K562 (cell line): Measurements from ENCODE around the gene USP19. TPM values are rescaled to one million over a fixed set of nuclear protein-coding genes. Genes with fewer than 3 reads are reported as not detected.

ENCODE experiments used
- ARID4B ChIP-seq: sonication (generic); formaldehyde crosslinking; IDR thresholded peaks from 2 replicates; pipeline ENCODE4 v1.8.0; 2022; ENCODE audit warnings: mild to moderate bottlenecking, missing genetic modification reagents
- CHD2 ChIP-seq: IDR thresholded peaks from 2 replicates; pipeline ENCODE4 v1.6.1; 2011; ENCODE audit warnings: low read depth, low read length
- CREB3L1 ChIP-seq: fragments of 450-650 bp; IDR thresholded peaks from 2 replicates; pipeline ENCODE4 v1.6.1; 2014; ENCODE audit warnings: low read depth, mild to moderate bottlenecking, moderate library complexity, borderline replicate concordance
- ESRRA ChIP-seq: fragments of 450-650 bp; IDR thresholded peaks from 2 replicates; pipeline ENCODE4 v1.6.1; 2014; ENCODE audit warnings: low read depth, mild to moderate bottlenecking, moderate library complexity, borderline replicate concordance
- ESRRB ChIP-seq: fragments of 250-450 bp; sonication (Bioruptor Pico); IDR thresholded peaks from 2 replicates; pipeline ENCODE4 v1.5.0; 2020; ENCODE audit warnings: mild to moderate bottlenecking, moderate library complexity, borderline replicate concordance
- HCFC1 ChIP-seq: IDR thresholded peaks from 2 replicates; pipeline ENCODE4 v1.6.1; 2012; ENCODE audit warnings: low read depth, low read length, improper control_type of control experiment
- HDAC1 ChIP-seq, 2 experiments: fragments of 450-650 bp; IDR thresholded peaks; 2 replicates each; pipeline ENCODE4 v1.6.1; 2016 to 2017; ENCODE audit warnings: inconsistent platforms in 1 of 2, mild to moderate bottlenecking in 1 of 2, moderate library complexity in 1 of 2
- MTA3 ChIP-seq: fragments of 450-650 bp; formaldehyde crosslinking; IDR thresholded peaks from 2 replicates; pipeline ENCODE4 v1.6.1; 2017; ENCODE audit warnings: mild to moderate bottlenecking, borderline replicate concordance
- NR2C1 ChIP-seq, 2 experiments: fragments of 450-650 bp; IDR thresholded peaks; 2 replicates each; pipeline ENCODE4 v1.6.1; 2017; ENCODE audit warnings: mild to moderate bottlenecking in 2 of 2, antibody characterized with exemption in 1 of 2, inconsistent platforms in 1 of 2, missing compliant biosample characterization in 1 of 2, missing genetic modification characterization in 1 of 2
- PHB2 ChIP-seq: fragments of 450-650 bp; IDR thresholded peaks from 2 replicates; pipeline ENCODE4 v1.6.1; 2017; ENCODE audit warnings: low read depth
- PHF8 ChIP-seq: fragments of 200-600 bp; sonication (generic); IDR thresholded peaks from 2 replicates; pipeline ENCODE4 v1.6.1; 2012; ENCODE audit warnings: mixed run types, mild to moderate bottlenecking, inconsistent platforms, low read length, moderate library complexity, borderline replicate concordance
- PML ChIP-seq: IDR thresholded peaks from 2 replicates; pipeline ENCODE4 v1.6.1; 2012; ENCODE audit warnings: low read length, inconsistent platforms
- POLR2B ChIP-seq: fragments of 450-650 bp; IDR thresholded peaks from 2 replicates; pipeline ENCODE4 v1.6.1; 2018; ENCODE audit warnings: low read depth; ENCODE audit not compliant: partially characterized antibody
- POLR2H ChIP-seq: IDR thresholded peaks from 2 replicates; pipeline ENCODE4 v1.6.1; 2016; ENCODE audit warnings: missing genetic modification characterization, low read depth, mild to moderate bottlenecking, control low read depth, missing compliant biosample characterization, moderate library complexity
- SIN3B ChIP-seq: fragments of 450-650 bp; IDR thresholded peaks from 2 replicates; pipeline ENCODE4 v1.6.1; 2017; ENCODE audit warnings: low read depth, mild to moderate bottlenecking, moderate library complexity
- SUPT5H ChIP-seq: fragments of 450-650 bp; IDR thresholded peaks from 2 replicates; pipeline ENCODE4 v1.6.1; 2016
- ZFX ChIP-seq: sonication (generic); formaldehyde crosslinking; IDR thresholded peaks from 2 replicates; pipeline ENCODE4 v1.8.0; 2022; ENCODE audit warnings: mild to moderate bottlenecking, missing genetic modification reagents, moderate library complexity
- ZNF184 ChIP-seq: sonication (generic); formaldehyde crosslinking; IDR thresholded peaks from 2 replicates; pipeline ENCODE4 v1.5.0; 2020; ENCODE audit warnings: missing genetic modification reagents
- polyA plus RNA-seq, 8 experiments: library from polyadenylated mRNA; depleted of rRNA in 4 of 8; stranded (reverse) in 5 of 8; unstranded in 3 of 8; fragments of >200 nt; fragmentation: Nextera tagmentation in 2 of 8; fragmentation: Illumina TruSeq in 1 of 8; extraction: Ambion mirVana in 2 of 8; extraction: Trizol in 1 of 8; gene quantifications; 2 replicates each; pipeline versions ENCODE4 v1.2.1 to v1.2.3, GENCODE V29; 2011 to 2014; ENCODE audit warnings: inconsistent platforms in 1 of 8, missing spikeins in 1 of 8
- total RNA-seq, 7 experiments: library from RNA; depleted of rRNA in 6 of 7; stranded (reverse); fragments of >200 nt in 6 of 7; fragmentation: Illumina TruSeq in 2 of 7; extraction: Trizol in 2 of 7; gene quantifications; 2 replicates each; pipeline versions ENCODE4 v1.2.1 to v1.2.3, GENCODE V29; 2011 to 2021; ENCODE audit warnings: low replicate concordance in 1 of 7
- TF ChIP-seq, protein P1 (sequence below): fragments of 200-800 bp; sonication (Bioruptor generic); IDR thresholded peaks from 2 replicates; pipeline ENCODE4 v1.6.1; 2017; ENCODE audit warnings: missing genetic modification characterization, missing compliant biosample characterization
- TF ChIP-seq, protein P2 (sequence below): sonication (generic); formaldehyde crosslinking; IDR thresholded peaks from 2 replicates; pipeline ENCODE4 v1.9.0; 2022; ENCODE audit warnings: mild to moderate bottlenecking, missing genetic modification reagents

USP19 gene
- total and polyA plus RNA-seq, 9 of the 15 experiments (the other 6 are each of a cell fraction or from before 2014, with no cell fraction given), result 0.24 to 65.9 (median 36.9) TPM

DNA sequence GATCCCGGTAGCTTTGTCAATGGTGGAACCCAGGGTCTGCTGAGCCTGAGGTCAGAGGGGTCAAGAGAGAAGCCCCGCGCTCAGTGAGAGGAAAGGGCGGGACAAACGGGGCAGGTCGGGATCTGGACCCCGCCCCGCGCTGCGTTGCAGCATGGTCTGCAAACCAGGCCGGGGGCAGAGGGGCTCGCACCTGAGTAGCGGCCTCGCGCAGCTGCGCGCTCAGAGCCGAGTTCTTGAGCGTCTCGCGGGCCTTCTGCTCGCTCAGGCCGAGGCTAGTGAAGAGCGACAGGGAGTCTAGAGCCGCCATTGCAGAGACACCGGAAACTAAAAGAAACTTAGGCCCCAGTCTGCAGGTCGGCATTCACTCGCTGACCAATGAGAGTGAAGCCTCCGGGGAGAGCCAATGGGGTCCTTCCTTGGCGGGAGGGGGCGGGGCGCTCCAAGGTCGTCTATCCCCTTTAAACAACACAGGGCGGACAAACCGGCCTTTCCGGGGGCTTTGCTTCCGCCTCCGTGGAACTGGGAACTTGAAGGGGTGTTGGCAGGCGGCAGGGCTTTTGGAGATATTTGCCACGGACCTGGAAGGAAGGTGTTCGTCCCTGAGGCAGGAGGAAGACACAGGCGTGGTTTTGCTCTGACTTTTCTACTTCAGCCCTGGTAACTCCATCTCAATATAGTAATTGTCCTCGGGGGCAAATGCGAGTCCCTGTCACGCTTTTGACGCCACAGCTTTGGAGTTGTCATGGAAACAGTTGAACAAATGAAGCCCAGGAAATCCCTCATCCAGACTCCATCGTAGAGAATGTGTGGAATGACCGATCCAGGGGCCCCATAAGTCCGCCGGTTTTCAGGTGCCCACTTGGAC is 16.0 kb downstream of the USP19 start, which contains the start of gene QARS1 (continued):
- TF ChIP-seq PHB2 (no peak), POLR2B (peak; percentile 67), SIN3B (peak; percentile 83; the same call in 1 of the 2 replicates), PHF8 (peak; percentile 95), MTA3 (peak; percentile 28; the same call in 1 of the 2 replicates), HDAC1 (IDR thresholded peaks at IDR 0.05) (peak in 1 of 2 experiments; percentile 56; a peak in 2 of 4 replicates), CREB3L1 (peak; percentile 91), NR2C1 (IDR thresholded peaks at IDR 0.05) (peak; percentile 94), NR2C1 (tag; IDR thresholded peaks at IDR 0.05) (peak; percentile 93), SUPT5H (peak; percentile 78), ESRRB (CRISPR knock-in tag) (no peak), ZNF184 (no peak), ZFX (CRISPR knock-in tag) (peak; percentile 94), POLR2H (tag) (peak; percentile 75; the same call in 1 of the 2 replicates), CHD2 (0 out of 2 replicates have a peak, but pooled peaks have one; percentile 27), PML (no peak; the same call in 1 of the 2 replicates), ARID4B (CRISPR knock-in tag) (0 out of 2 replicates have a peak, but pooled peaks have one; percentile 8), ESRRA (peak; percentile 77), HCFC1 (0 out of 2 replicates have a peak, but pooled peaks have one; percentile 26)
- TF ChIP-seq, protein P1, sequence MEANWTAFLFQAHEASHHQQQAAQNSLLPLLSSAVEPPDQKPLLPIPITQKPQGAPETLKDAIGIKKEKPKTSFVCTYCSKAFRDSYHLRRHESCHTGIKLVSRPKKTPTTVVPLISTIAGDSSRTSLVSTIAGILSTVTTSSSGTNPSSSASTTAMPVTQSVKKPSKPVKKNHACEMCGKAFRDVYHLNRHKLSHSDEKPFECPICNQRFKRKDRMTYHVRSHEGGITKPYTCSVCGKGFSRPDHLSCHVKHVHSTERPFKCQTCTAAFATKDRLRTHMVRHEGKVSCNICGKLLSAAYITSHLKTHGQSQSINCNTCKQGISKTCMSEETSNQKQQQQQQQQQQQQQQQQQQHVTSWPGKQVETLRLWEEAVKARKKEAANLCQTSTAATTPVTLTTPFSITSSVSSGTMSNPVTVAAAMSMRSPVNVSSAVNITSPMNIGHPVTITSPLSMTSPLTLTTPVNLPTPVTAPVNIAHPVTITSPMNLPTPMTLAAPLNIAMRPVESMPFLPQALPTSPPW (CRISPR knock-in tag), result peak; percentile 36; the same call in 1 of the 2 replicates
- TF ChIP-seq, protein P2, sequence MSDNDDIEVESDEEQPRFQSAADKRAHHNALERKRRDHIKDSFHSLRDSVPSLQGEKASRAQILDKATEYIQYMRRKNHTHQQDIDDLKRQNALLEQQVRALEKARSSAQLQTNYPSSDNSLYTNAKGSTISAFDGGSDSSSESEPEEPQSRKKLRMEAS (CRISPR knock-in tag), result peak; percentile 66
